Measurements from ENCODE around the gene POLR1G.
"Not testable (repeated sequence)": the region's sequence is repeated elsewhere in the genome, so short reads cannot be mapped to it uniquely, and the experiment has no call there.

Gene POLR1G

GRCh38 chr19:45409557-45409920 is 3.1 kb downstream of the POLR1G start:
- no peak overlapping the region for H3K27ac ChIP-seq (ENCODE audit: low read depth, low read length)
- no peaks in the 10 kb centered on the region for H4K20me1 ChIP-seq (ENCODE audit: control insufficient read depth, insufficient read depth, low read depth, low read length)
- no peak overlapping the region for H3K4me2 ChIP-seq (ENCODE audit: low read length)

GRCh38 chr19:45410330-45410729 is 3.9 kb downstream of the POLR1G start:
- H3K4me3 ChIP-seq (ENCODE audit: low read length); H3K27me3 ChIP-seq (ENCODE audit: control insufficient read depth, low read length); H3F3A ChIP-seq (ENCODE audit: control insufficient read depth, insufficient read depth); H3K4me2 ChIP-seq (ENCODE audit: low read length); H3K27ac ChIP-seq (ENCODE audit: low read depth, low read length); H3K9me3 ChIP-seq (ENCODE audit: control insufficient read depth, insufficient read depth, low read length); H3K9me2 ChIP-seq (replicated peaks; ENCODE audit: control insufficient read depth, low read length); H4K20me1 ChIP-seq (ENCODE audit: control insufficient read depth, insufficient read depth, low read depth, low read length): not testable (repeated sequence)
- Histone ChIP-seq H3K36me3 (ENCODE audit: control insufficient read depth, low read length) (peaks cover 46% of the 10 kb centered on the region), H3K4me1 (ENCODE audit: control insufficient read depth, low read length) (peaks cover 22% of the 10 kb centered on the region), H3K79me2 (ENCODE audit: control insufficient read depth, low read length) (peaks cover 31% of the 10 kb centered on the region)

More at GRCh38 chr19:45409557-45409920, 3.1 kb downstream of the POLR1G start:
- Histone ChIP-seq H3K9me2 (replicated peaks; ENCODE audit: control insufficient read depth, low read length) (no peaks in the 10 kb centered on the region), H3K36me3 (ENCODE audit: control insufficient read depth, low read length) (peaks cover 44% of the 10 kb centered on the region), H3K4me3 (ENCODE audit: low read length) (no peak overlapping the region), H3F3A (ENCODE audit: control insufficient read depth, insufficient read depth) (no peaks in the 10 kb centered on the region), H3K79me2 (ENCODE audit: control insufficient read depth, low read length) (peaks cover 31% of the 10 kb centered on the region), H3K27me3 (ENCODE audit: control insufficient read depth, low read length) (no peaks in the 10 kb centered on the region), H3K9me3 (ENCODE audit: control insufficient read depth, insufficient read depth, low read length) (no peaks in the 10 kb centered on the region), H3K4me1 (ENCODE audit: control insufficient read depth, low read length) (peaks cover 30% of the 10 kb centered on the region)
- no peak for TF ChIP-seq EZH2phosphoT487 (IDR thresholded peaks at IDR 0.05; ENCODE audit: borderline replicate concordance, low read length)
- TF ChIP-seq CTCF (IDR thresholded peaks at IDR 0.05; ENCODE audit: low read depth, low read length, poor library complexity, severe bottlenecking), result no peak

- peaks cover 41% of the 10 kb centered on the region for H3K36me3 ChIP-seq (ENCODE audit: control insufficient read depth, low read length)
- no peak overlapping the region for H3K27ac ChIP-seq (ENCODE audit: low read depth, low read length)
- H3K27me3 ChIP-seq (ENCODE audit: control insufficient read depth, low read length), result no peaks in the 10 kb centered on the region
- H4K20me1 ChIP-seq (ENCODE audit: control insufficient read depth, insufficient read depth, low read depth, low read length), result no peaks in the 10 kb centered on the region
- no peak overlapping the region for H3K4me2 ChIP-seq (ENCODE audit: low read length)
- no peaks in the 10 kb centered on the region for H3K9me3 ChIP-seq (ENCODE audit: control insufficient read depth, insufficient read depth, low read length)
- H3K4me3 ChIP-seq (ENCODE audit: low read length), result no peak overlapping the region
- H3K79me2 ChIP-seq (ENCODE audit: control insufficient read depth, low read length), result peaks cover 11% of the 10 kb centered on the region
- H3K9me2 ChIP-seq (replicated peaks; ENCODE audit: control insufficient read depth, low read length), result no peaks in the 10 kb centered on the region
- no peaks in the 10 kb centered on the region for H3F3A ChIP-seq (ENCODE audit: control insufficient read depth, insufficient read depth)
- TF ChIP-seq EZH2phosphoT487 (IDR thresholded peaks at IDR 0.05; ENCODE audit: borderline replicate concordance, low read length) (no peak), CTCF (IDR thresholded peaks at IDR 0.05; ENCODE audit: low read depth, low read length, poor library complexity, severe bottlenecking) (no peak)
- peaks cover 7% of the 10 kb centered on the region for H3K4me1 ChIP-seq (ENCODE audit: control insufficient read depth, low read length)
Observed at GRCh38 chr19:45413497-45413896, 7.1 kb downstream of the POLR1G start.

GRCh38 chr19:45414468-45414867 is 8.0 kb downstream of the POLR1G start:
- Histone ChIP-seq H3K9me2 (replicated peaks; ENCODE audit: control insufficient read depth, low read length) (no peaks in the 10 kb centered on the region), H3K27ac (ENCODE audit: low read depth, low read length) (no peak overlapping the region), H3K27me3 (ENCODE audit: control insufficient read depth, low read length) (no peaks in the 10 kb centered on the region), H4K20me1 (ENCODE audit: control insufficient read depth, insufficient read depth, low read depth, low read length) (no peaks in the 10 kb centered on the region), H3F3A (ENCODE audit: control insufficient read depth, insufficient read depth) (peaks cover 2% of the 10 kb centered on the region; the same call in 1 of the 2 replicates), H3K4me1 (ENCODE audit: control insufficient read depth, low read length) (peaks cover 12% of the 10 kb centered on the region), H3K9me3 (ENCODE audit: control insufficient read depth, insufficient read depth, low read length) (no peaks in the 10 kb centered on the region), H3K36me3 (ENCODE audit: control insufficient read depth, low read length) (peaks cover 38% of the 10 kb centered on the region), H3K4me2 (ENCODE audit: low read length) (no peak overlapping the region), H3K4me3 (ENCODE audit: low read length) (no peak overlapping the region), H3K79me2 (ENCODE audit: control insufficient read depth, low read length) (peaks cover under 1% of the 10 kb centered on the region)
- no peak for TF ChIP-seq CTCF (IDR thresholded peaks at IDR 0.05; ENCODE audit: low read depth, low read length, poor library complexity, severe bottlenecking)
- TF ChIP-seq EZH2phosphoT487 (IDR thresholded peaks at IDR 0.05; ENCODE audit: borderline replicate concordance, low read length), result no peak
